PC-3 (cell line): ENCODE results near the gene GLB1L3. TPM values are rescaled to one million over a fixed set of nuclear protein-coding genes. Genes with fewer than 3 reads are reported as not detected.

Experiments used
- ATAC-seq: fragments of 200-7000 bp; cut with Tn5 transposase; 2 replicates; pipeline ENCODE4 v1.9.1; 2020; ENCODE audit warnings: mild to moderate bottlenecking, moderate library complexity
- BruUV-seq: library from RNA; stranded (reverse); fragments of 400-500 nt; replicated peaks from 2 replicates; lab custom pipeline; 2021; lab: Mats Ljungman, UMichigan
- CTCF ChIA-PET: fragments of 300-600 bp; sonication (Branson Sonifier 250); formaldehyde crosslinking; loops from one replicate; lab custom pipeline; 2022; ENCODE audit warnings: antibody characterized with exemption; lab: Charles Lee
- POLR2A ChIA-PET: fragments of 300-600 bp; sonication (Branson Sonifier 250); formaldehyde crosslinking; loops from one replicate; lab custom pipeline; 2022; ENCODE audit warnings: antibody characterized with exemption; ENCODE audit not compliant: unreplicated experiment; lab: Charles Lee
- DNase-seq: peaks from one replicate; pipeline ENCODE4 v3.0.0-alpha.2; 2015
- H2AFZ ChIP-seq: fragments of 300-600 bp; sonication (generic); 2 replicates; pipeline ENCODE4 v1.6.0; 2016; ENCODE audit warnings: antibody characterized with exemption, low read length
- H3F3A ChIP-seq: fragments of 300-600 bp; sonication (generic); one replicate; pipeline ENCODE4 v1.6.0; 2017; ENCODE audit warnings: antibody characterized with exemption, low read length, control low read depth, mild to moderate bottlenecking; ENCODE audit not compliant: unreplicated experiment
- H3K27ac ChIP-seq: fragments of 300-600 bp; sonication (generic); 2 replicates; pipeline ENCODE4 v1.5.1; 2016; ENCODE audit warnings: mild to moderate bottlenecking, low read length
- H3K27me3 ChIP-seq: fragments of 300-600 bp; sonication (generic); 2 replicates; pipeline ENCODE4 v1.6.1; 2016; ENCODE audit warnings: low read length, mixed read lengths
- H3K36me3 ChIP-seq: fragments of 300-600 bp; sonication (generic); 2 replicates; pipeline ENCODE4 v1.6.1; 2016; ENCODE audit warnings: low read depth, mixed run types, low read length, mixed read lengths
- H3K4me1 ChIP-seq: fragments of 300-600 bp; sonication (generic); 2 replicates; pipeline ENCODE4 v1.5.1; 2016; ENCODE audit warnings: low read length; ENCODE audit not compliant: insufficient read depth
- H3K4me2 ChIP-seq: fragments of 300-600 bp; sonication (generic); 2 replicates; pipeline ENCODE4 v1.6.0; 2016; ENCODE audit warnings: low read length
- H3K4me3 ChIP-seq: fragments of 300-600 bp; sonication (generic); 2 replicates; pipeline ENCODE4 v1.5.1; 2016; ENCODE audit warnings: mild to moderate bottlenecking, low read length, mixed read lengths
- H3K79me2 ChIP-seq: fragments of 300-600 bp; sonication (generic); 2 replicates; pipeline ENCODE4 v1.6.1; 2017; ENCODE audit warnings: low read length, mixed read lengths
- H3K9ac ChIP-seq: fragments of 300-600 bp; sonication (generic); 2 replicates; pipeline ENCODE4 v1.6.0; 2016; ENCODE audit warnings: mild to moderate bottlenecking, low read length
- H3K9me2 ChIP-seq: fragments of 300-600 bp; sonication (generic); replicated peaks from 2 replicates; pipeline ENCODE4 v1.6.1; 2016; ENCODE audit warnings: mixed run types, low read length, mixed read lengths
- H3K9me3 ChIP-seq: fragments of 300-600 bp; sonication (generic); 2 replicates; pipeline ENCODE4 v1.6.1; 2016; ENCODE audit warnings: low read length, mixed read lengths
- H4K20me1 ChIP-seq: fragments of 300-600 bp; sonication (generic); 2 replicates; pipeline ENCODE4 v1.6.1; 2016; ENCODE audit warnings: low read length, mixed read lengths
- CTCF ChIP-seq: fragments of 300-600 bp; sonication (generic); conservative IDR thresholded peaks from 2 replicates; pipeline ENCODE4 v1.5.1; 2017; ENCODE audit warnings: antibody characterized with exemption, low read depth, mild to moderate bottlenecking, low read length
- EZH2 ChIP-seq: fragments of 300-600 bp; sonication (generic); IDR thresholded peaks from one replicate; pipeline ENCODE4 v1.6.1; 2017; ENCODE audit warnings: antibody characterized with exemption, mild to moderate bottlenecking, low read length; ENCODE audit not compliant: unreplicated experiment
- EZH2phosphoT487 ChIP-seq: fragments of 300-600 bp; sonication (generic); IDR thresholded peaks from 2 replicates; pipeline ENCODE4 v1.6.1; 2018; ENCODE audit warnings: mild to moderate bottlenecking, antibody characterized with exemption, low read length, borderline replicate concordance
- intact Hi-C: fragments of 100-400 bp; cut with micrococcal nuclease; formaldehyde crosslinking; loops from 2 replicates; pipeline ENCODE4 v1.9.0; 2023
- total RNA-seq: library from RNA; depleted of rRNA; stranded (reverse); fragments of >200 nt; gene quantifications from 2 replicates; pipeline ENCODE4 v1.2.3, GENCODE V29; 2014

GLB1L3 gene
- total RNA-seq, 1 experiment from 2014 or later = not detected

- peak overlapping the region; percentile 24; the same call in 1 of the 2 replicates for H3K4me3 ChIP-seq
- H3K9me3 ChIP-seq = no peaks in the 10 kb centered on the region
- ChIA-PET POLR2A (interaction anchor here (1.2 kb wide), 1 partner anchor 43 kb away, joined by 4 read pairs; the partner anchor contains the start of genes NCAPD3 and VPS26B), CTCF (no interaction called here)
- no peaks in the 10 kb centered on the region for H4K20me1 ChIP-seq
- peak overlapping the region; percentile 73 for H3K4me2 ChIP-seq
- no peaks in the 10 kb centered on the region; the same call in 1 of the 2 replicates for H3K36me3 ChIP-seq
- H2AFZ ChIP-seq = peak overlapping the region; percentile 37
- BruUV-seq = no TSS peak
- intact Hi-C loops = loop anchor here (1.0 kb wide), 2 partner anchors 14 to 43 kb away; partner anchors contain the start of genes ACAD8, THYN1 and VPS26B
- H3K27ac ChIP-seq = peak overlapping the region; percentile 83
- peaks cover 6% of the 10 kb centered on the region for H3F3A ChIP-seq
- no peak for TF ChIP-seq EZH2
- TF ChIP-seq CTCF = no peak
- TF ChIP-seq EZH2phosphoT487 = no peak
- H3K9ac ChIP-seq = peak overlapping the region; percentile 12; the same call in 1 of the 2 replicates
- peak; percentile 97 for DNase-seq
- no peaks in the 10 kb centered on the region for H3K79me2 ChIP-seq
- peak; percentile 90 for ATAC-seq
- H3K9me2 ChIP-seq = no peaks in the 10 kb centered on the region
- H3K4me1 ChIP-seq = peaks cover 32% of the 10 kb centered on the region
- no peaks in the 10 kb centered on the region for H3K27me3 ChIP-seq
These were observed 9.3 kb upstream of the GLB1L3 start for GRCh38 chr11:134266841-134267251.

- no TSS peak for BruUV-seq
- 0 out of 2 replicates have a peak overlapping the region, but pooled peaks have one; percentile 15 for H2AFZ ChIP-seq
- no peaks in the 10 kb centered on the region for H3K9me2 ChIP-seq
- H3K4me3 ChIP-seq = no peak overlapping the region
- H3K4me2 ChIP-seq = peak overlapping the region; percentile 73
- H3K79me2 ChIP-seq = no peaks in the 10 kb centered on the region
- peaks cover 32% of the 10 kb centered on the region for H3K4me1 ChIP-seq
- ChIA-PET CTCF (no interaction called here), POLR2A (no interaction called here)
- H3K36me3 ChIP-seq = no peaks in the 10 kb centered on the region; the same call in 1 of the 2 replicates
- no peaks in the 10 kb centered on the region for H4K20me1 ChIP-seq
- no peak for ATAC-seq
- peaks cover 6% of the 10 kb centered on the region for H3F3A ChIP-seq
- H3K27me3 ChIP-seq = peaks cover 1% of the 10 kb centered on the region; the same call in 1 of the 2 replicates
- no peaks in the 10 kb centered on the region for H3K9me3 ChIP-seq
- H3K27ac ChIP-seq = peak overlapping the region; percentile 83
- peak overlapping the region; percentile 12; the same call in 1 of the 2 replicates for H3K9ac ChIP-seq
- intact Hi-C loops = no loop called here
- DNase-seq = no peak
- TF ChIP-seq EZH2phosphoT487 (no peak), EZH2 (no peak), CTCF (no peak)
These were observed 8.7 kb upstream of the GLB1L3 start for GRCh38 chr11:134267461-134267860.

- H4K20me1 ChIP-seq = no peaks in the 10 kb centered on the region
- no peaks in the 10 kb centered on the region for H3K9me2 ChIP-seq
- H3K27me3 ChIP-seq = peaks cover 7% of the 10 kb centered on the region; the same call in 1 of the 2 replicates
- H3K4me3 ChIP-seq = no peak overlapping the region
- BruUV-seq = no TSS peak
- no peaks in the 10 kb centered on the region for H3K79me2 ChIP-seq
- DNase-seq = no peak
- intact Hi-C loops = no loop called here
- no peak overlapping the region for H3K9ac ChIP-seq
- H2AFZ ChIP-seq = no peak overlapping the region
- peaks cover 32% of the 10 kb centered on the region for H3K4me1 ChIP-seq
- no peak for ATAC-seq
- H3K36me3 ChIP-seq = no peaks in the 10 kb centered on the region; the same call in 1 of the 2 replicates
- H3K9me3 ChIP-seq = no peaks in the 10 kb centered on the region
- ChIA-PET CTCF (no interaction called here), POLR2A (no interaction called here)
- no peak overlapping the region for H3K4me2 ChIP-seq
- TF ChIP-seq EZH2 (no peak), EZH2phosphoT487 (no peak), CTCF (no peak)
- H3K27ac ChIP-seq = no peak overlapping the region
- peaks cover 6% of the 10 kb centered on the region for H3F3A ChIP-seq
These were observed 8.2 kb upstream of the GLB1L3 start for GRCh38 chr11:134267966-134268365.
